Measurements from ENCODE around the gene KCNN3. TPM values are rescaled to one million over a fixed set of nuclear protein-coding genes. Genes with fewer than 3 reads are reported as not detected.

KCNN3 gene
- total RNA-seq, 1 donor from 2014 or later: 0.07 TPM

DNA sequence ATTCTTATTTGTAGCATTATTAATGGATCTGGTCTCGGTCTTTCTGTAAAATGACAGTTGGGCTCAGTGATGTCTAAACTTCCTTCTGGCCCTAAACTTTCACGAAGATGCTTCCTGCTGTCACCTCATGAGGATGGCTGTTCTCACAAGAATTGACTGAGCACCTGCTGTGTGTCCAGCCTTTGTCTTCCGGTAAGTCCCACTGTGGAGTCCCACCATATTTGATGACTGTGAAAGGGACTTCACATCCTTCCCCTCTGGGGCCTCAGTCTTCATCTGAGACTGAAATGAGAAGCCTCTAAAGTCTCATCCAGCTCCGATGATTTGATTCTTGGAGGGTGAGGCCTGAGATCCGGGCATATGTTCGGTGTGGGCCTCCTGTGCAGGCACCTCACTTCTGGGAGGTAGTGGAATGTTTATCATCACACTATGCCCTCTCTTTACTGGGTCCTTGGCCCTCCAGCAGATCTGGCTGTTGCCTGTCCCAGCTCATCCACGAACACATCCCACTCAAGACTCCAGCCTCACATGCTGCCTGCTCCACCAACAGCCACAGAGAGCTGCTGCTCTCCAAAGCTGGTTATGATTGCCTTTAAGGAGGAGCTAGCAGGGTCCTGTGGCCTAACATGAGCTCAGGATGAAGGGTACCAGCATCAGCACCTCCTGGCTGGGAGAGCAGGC, 95.8 kb downstream of the KCNN3 start:
- intact Hi-C loops (cut with micrococcal nuclease): loop anchor here (10.0 kb wide), 1 partner anchor 100 kb away; the partner anchor contains the start of gene KCNN3

DNA sequence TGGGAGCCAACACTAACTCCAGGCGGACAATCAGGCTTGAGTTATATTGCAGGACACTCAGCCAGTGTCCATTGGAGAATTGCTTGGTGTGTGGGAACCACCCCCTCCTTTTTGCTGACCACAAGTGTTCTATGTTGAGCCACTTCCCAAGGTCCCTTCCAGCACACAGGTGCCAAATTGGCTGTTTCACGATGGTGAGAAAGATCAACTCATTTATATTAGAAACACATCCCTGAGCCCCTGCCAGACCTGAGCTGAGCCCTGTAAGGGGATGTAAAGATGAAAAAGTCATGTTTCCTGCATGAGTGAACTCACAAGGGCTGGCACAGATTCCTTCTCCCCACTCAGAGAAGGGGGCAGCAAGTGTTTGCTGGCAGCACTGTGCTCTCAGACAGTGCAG, 96.5 kb downstream of the KCNN3 start:
- intact Hi-C loops (cut with micrococcal nuclease): loop anchor here (10.0 kb wide), 1 partner anchor 101 kb away; the partner anchor contains the start of gene KCNN3

DNA sequence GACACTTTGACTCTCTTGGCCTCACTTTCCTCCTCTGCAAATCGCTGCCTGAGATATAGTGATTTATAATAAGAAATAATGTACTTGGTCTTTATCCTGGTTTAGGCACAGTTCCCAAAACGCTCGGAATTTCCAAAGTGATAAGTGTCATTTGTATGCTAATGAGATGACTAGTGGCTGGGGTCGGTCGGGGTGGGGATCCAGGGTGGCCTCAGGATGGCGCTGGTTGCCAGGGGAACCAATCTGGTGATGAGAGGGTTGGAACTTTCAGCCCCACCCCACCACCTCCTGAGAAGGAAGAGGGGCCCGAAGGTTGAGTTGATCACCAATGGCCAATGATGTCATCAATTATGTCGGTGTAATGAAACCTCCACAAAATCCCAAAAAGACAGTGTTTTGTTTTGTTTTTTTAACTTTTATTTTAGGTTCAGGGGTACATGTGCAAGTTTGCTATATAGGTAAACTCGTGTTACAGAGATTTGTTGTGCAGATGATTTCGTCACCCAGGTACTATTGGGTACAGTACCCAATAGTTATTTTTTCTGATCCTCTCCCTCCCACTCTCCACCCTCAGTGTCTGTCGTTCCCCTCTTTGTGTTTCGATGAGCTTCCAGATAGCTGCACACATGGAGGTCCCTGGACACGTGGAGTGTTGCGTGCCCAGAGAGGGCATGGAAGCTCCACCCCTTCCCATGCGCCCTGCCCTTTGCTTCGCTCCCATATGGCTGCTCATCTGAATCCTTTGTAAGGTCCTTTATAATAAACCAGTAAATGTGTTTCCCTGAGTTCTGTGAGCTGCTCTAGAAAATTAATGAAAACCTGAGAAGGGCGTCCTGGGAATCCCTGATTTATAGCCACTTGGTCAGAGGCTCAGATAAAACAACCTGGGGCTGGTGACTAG, 97.2 kb downstream of the KCNN3 start:
- intact Hi-C loops (cut with micrococcal nuclease): loop anchor here (10.0 kb wide), 1 partner anchor 102 kb away; the partner anchor contains the start of gene KCNN3

DNA sequence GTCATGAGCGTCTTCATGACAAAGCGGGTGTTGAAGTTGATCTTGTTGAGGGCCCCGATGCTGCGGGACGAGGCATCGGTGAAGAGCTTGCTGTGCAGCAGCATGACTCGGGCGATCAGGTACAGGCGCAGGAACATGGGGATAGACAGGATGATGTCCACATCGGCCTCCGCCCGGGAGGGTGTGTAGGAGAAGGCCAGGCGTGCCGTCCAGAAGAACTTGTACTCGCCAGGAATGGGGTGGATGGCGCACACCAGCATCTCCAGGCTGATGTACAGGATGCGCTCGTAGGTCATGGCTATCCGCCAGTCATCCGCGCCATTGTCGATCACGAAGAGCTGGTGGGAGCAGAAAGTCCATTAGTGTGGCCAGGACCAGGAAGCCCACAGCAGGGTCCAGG, 98.0 kb downstream of the KCNN3 start:
- intact Hi-C loops (cut with micrococcal nuclease): loop anchor here (10.0 kb wide), 1 partner anchor 103 kb away; the partner anchor contains the start of gene KCNN3

DNA sequence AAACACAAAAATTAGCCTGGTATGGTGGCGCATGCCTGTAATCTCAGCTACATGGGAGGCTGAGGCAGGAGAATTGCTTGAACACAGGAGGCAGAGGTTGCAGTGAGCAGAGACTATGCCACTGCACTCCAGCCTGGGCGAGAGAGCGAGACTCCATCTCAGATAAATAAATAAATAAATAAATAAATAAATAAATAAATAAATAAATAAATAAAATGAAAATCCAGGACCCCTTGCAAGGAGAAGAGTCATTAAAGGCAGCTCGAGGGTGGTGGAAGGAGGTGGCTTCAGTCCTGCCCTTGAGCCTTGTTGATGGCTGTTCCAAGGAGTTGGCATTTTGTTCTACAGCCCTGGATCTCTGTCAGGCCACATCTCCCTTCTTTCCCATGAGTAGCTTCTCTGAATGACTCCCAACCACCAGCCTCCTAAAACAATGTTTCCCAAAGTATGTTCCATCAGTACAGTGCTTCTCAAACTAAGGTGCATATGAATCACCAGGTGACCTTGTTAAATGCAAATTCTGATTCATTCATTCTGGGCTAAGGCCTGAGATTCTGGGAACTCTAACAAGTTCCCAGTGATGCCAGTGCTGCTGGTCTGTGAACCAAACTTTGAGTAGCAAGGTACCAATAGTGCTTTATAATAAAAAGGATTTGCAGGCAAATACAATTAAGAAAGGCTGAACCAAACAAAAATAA, 99.0 kb downstream of the KCNN3 start:
- intact Hi-C loops (cut with micrococcal nuclease): loop anchor here (10.0 kb wide), 1 partner anchor 104 kb away; the partner anchor contains the start of gene KCNN3

DNA sequence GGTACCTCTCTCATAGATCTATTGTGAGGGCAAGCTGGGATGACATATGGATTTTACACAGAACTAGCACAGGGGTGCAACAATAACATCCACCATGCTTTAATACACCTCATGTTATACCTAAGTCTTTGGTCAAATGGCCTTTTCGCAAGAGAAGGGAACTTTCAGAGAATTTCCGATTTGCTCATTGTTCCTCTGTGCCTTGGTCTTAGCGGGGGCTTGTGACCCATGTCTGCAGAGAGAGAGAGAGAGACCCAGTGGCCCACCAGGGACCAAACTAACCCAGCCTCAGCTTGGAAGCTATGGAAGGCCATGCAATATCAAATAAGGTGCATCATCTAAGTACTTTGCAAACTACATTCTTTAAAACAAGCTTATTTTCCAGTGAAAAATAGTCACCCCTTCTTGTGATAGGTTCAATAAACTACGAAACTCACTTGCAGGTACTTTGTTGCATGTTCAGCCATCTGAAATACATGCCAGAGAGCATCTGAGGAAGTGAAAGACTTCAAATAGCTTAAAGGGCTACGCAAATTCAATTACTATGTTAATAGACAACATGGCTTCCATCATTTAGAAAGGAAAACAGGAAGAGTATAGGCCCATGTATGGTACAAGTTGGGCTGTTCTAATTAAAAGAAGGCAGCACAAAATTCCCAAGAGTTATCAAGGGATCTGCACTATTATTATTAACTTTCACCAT, 100.7 kb downstream of the KCNN3 start:
- intact Hi-C loops (cut with micrococcal nuclease): no loop called here

DNA sequence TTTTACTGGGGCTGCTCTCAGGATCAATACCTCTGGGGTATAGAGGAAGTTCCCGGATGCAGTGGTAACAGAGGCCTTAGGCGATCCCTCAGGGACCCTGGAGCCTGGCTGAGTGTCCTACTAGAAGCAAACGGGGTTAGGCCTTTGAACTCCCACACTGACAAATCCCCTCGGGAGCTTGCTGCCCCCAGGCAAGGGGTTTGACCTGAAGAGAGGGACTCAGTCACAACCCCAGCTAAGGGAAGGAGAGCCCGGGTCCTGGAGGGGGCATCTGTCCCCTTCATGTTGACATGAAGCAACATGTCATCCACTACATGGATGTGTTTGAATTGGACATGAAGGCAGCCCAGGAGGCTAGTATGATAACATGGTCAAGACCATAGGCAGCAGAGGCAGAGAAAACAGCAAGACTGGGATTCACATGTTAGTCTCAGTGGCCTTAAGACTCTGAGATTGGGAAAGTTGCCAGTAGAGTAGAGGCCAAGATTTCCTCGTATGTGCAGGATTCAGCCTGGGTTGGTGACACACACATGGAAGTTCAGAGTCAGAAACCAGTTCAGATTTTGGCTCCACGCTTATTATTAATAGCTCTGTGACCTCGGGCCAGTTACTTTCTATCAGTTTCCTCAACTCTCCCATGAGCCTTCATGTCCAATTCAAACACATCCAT, 101.5 kb downstream of the KCNN3 start:
- intact Hi-C loops (cut with micrococcal nuclease): no loop called here

DNA sequence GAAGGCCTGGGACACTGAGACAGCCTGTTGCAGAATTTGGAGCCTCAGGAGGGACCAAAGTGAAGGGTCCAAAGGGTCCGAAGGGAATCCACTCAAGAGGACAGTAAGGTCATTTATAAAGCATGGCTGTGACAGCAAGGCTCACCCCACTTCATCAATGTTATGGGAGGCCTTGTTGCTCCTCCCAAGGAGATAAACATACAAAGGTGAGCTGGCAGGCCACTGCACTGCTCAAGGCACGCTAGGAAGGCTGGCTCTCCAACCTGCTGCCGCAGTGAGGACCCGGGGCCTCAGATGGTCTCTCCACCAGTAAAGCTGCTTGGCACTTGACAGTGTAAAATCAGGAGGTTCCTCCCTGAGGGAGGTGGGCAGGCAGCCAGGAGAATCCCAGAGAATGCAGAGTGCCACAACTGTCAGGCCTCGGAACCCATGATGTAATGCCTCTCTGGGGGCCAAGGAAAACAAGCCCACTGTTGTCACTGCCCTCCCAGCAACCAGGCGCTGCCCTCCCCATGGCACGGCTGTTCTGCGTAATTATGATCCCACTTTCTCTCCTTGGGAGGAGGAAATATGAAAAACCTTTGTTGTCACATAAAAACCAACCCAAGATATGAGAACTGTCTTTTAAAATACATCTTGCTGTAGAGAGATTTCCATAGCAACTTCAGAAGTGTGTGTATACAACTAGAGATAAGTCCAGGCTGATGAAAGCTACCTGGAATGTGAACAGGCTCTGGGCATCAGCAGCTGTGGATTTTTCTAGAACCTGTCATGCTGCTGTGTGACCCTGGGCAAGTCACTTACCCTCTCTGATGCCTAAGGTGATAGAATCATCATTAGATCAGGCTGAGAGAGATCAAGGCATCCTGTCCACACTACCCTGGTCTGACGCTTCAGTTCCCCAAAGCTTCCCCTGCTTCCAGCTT, 102.5 kb downstream of the KCNN3 start:
- intact Hi-C loops (cut with micrococcal nuclease): no loop called here

DNA sequence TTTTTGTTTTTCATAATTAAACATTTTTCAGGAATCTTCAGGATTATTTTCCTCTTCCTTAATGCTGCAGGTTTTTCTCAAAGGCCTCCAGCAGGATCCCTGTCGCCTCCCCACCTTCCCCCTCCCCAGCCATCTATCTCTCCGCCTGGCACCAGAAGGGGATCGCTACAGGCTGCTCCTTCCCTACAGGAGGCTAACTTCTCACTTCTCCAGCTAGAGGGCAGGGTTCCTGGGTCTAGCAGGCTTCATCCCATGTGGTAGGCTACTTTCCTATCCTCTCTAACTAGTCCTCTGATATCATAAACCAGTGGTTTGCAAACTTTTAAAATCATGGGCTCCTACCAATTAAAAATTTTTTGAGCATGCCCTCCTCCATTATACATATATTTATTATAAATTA, 104.1 kb downstream of the KCNN3 start:
- intact Hi-C loops (cut with micrococcal nuclease): no loop called here

DNA sequence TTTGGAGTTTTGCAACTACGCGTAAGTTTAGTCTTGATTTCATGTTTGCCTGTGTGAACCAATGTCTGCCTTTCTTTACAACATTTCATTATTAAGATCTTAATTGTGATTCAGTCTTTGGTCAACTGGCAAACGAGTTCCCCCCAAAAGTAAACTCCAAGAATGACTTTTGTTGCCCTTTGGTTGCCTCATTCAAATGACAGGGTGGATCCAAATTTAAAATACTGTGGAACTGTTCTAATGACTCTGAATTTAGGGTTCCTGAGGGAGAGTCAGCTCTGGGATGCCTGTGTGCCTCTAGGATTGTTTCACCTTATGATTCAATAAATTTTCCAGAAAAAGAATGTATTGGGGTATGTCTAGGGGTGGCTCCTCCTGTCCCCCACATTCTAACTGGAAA, 105.3 kb downstream of the KCNN3 start:
- intact Hi-C loops (cut with micrococcal nuclease): no loop called here

DNA sequence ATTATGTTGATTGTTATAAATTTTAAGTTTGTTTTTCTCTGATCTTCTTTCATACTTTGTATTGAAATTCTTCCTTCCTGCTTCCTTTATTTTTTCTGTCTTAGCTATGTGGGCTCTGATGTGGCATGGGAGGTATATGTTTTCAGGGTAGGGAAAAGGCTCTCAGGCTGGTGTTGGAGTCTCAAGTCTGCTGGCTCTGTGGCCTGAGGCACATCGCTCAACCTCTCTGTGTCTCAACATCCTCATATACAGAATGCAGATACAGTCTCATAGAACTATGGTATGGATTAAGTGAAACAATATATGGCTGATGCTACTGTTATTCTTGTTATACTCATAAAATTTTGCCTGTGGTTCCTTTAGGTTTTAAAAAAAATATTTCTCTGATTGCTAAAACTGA, 105.9 kb downstream of the KCNN3 start:
- intact Hi-C loops (cut with micrococcal nuclease): no loop called here

DNA sequence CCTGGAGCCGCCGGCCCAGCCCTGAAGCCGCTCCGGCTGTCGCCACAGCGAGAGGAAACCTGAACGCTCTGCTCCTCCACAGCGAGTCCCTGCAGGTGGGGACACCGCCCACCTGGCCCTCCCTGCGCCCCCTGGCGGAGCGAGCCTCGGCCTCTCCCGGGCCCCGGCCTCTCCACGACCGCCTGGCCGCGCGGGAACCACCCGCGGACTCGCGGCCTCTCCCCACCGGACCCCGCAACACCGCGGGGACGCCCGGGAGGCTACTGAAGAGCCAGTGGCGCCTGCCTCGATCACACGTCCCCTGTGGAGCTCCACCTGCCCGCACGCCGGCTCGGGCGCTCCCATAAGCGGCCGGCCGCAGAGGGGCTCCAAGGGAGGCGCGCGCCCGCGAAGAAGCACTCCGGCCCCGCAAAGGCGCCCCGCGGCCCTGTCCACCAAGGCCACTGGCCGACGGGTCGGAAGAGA, 109.6 kb downstream of the KCNN3 start:
- intact Hi-C loops (cut with micrococcal nuclease): loop anchor here (1.0 to 2.0 kb wide), 2 partner anchors 91 to 202 kb away; partner anchors contain the start of gene UBE2Q1

DNA sequence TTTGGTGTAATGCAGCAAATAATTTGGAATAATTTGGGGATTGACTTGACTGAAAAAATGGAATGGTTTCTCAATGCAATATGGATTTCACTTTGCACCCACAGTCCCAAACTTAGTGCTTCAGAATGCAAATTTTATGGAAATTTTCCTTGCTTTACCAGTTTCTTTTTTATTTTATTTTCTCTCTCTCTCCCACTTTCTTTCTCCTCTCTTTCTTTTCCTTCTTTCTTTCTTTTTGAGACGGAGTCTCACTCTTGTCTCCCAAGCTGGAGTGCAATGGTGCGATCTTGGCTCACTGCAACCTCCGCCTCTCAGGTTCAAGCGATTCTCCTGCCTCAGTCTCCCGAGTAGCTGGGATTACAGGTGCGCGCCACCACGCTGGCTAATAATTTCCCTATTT, 110.3 kb downstream of the KCNN3 start:
- intact Hi-C loops (cut with micrococcal nuclease): loop anchor here (1.0 to 10.0 kb wide), 3 partner anchors 90 to 201 kb away; partner anchors contain the start of genes PMVK and UBE2Q1

DNA sequence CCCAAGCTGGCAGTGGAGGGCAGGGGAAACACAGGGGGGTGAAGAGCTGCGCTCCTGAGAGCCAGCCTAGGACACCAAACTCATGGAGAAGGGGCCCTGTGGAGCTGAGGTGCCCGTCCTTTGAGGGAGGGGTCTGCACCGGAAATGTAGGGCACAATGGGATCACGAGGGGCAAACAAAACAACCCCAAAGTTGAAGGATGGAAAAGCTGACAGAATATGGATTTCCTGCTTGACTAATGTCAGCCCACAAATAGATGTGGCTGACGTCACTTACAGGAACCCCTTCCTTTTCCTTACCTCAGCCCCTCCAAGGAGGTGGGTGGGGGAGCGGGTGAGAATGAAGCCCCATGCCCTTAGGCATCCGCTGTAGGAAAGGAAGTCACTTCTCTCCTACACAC, 110.9 kb downstream of the KCNN3 start:
- intact Hi-C loops (cut with micrococcal nuclease): loop anchor here (10.0 kb wide), 1 partner anchor 176 kb away; the partner anchor contains the start of gene PMVK

DNA sequence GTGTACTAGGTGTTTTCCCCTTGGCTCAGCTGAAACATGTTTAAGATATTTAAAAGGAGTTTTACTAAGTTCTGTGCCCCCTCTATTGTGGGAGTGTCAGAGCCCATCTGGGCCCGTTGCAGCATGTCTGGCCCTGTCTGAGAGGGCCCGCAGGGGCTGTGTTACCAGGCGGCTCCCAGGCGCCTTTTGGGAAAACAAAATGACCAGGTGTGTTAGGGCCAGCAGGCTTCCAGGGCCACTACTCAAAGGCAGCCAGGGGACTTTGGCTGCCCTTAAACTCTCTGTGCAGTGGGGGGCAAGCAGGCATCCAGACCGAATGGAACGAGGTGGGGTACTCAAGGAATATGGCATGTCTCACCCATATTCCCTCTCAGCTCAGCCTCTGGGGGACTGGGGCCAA, 111.7 kb downstream of the KCNN3 start:
- intact Hi-C loops (cut with micrococcal nuclease): loop anchor here (10.0 kb wide), 1 partner anchor 176 kb away; the partner anchor contains the start of gene PMVK

DNA sequence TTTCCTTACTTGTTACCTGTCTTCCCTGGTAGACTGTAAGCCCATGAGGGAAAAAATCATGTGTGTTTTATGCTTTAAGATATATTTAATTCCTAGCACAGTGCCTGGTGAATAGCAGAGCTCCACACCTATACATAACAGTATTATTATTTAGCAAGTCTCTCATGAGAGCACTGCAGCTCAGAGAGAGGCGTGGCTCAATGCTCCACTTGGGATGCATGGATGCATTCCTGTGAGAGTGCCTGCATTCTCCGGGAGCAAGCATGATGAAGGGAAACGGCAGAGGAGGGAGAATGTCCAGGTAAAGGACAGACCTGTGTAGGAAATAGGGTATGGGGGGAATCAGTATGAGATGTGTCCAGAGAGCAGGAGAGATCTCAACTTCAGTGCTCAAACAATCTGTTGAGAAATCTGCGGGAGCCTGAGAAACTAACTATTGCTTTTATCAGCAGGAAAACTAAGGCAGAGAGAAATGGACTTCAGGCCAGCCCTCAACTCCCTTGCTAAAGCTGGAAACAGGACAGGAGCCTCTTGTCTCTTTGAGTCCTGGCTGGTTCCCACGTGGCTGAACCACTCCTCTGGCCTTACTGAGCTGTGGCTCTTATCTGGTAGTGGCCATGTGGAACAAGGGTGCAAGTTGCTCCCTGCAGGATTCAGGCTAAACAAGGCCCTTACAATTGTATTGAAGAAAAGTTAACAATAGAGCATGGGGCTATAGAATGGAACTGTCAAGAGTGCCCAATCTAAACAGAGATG, 113.1 kb downstream of the KCNN3 start:
- intact Hi-C loops (cut with micrococcal nuclease): loop anchor here (10.0 kb wide), 1 partner anchor 178 kb away; the partner anchor contains the start of gene PMVK

DNA sequence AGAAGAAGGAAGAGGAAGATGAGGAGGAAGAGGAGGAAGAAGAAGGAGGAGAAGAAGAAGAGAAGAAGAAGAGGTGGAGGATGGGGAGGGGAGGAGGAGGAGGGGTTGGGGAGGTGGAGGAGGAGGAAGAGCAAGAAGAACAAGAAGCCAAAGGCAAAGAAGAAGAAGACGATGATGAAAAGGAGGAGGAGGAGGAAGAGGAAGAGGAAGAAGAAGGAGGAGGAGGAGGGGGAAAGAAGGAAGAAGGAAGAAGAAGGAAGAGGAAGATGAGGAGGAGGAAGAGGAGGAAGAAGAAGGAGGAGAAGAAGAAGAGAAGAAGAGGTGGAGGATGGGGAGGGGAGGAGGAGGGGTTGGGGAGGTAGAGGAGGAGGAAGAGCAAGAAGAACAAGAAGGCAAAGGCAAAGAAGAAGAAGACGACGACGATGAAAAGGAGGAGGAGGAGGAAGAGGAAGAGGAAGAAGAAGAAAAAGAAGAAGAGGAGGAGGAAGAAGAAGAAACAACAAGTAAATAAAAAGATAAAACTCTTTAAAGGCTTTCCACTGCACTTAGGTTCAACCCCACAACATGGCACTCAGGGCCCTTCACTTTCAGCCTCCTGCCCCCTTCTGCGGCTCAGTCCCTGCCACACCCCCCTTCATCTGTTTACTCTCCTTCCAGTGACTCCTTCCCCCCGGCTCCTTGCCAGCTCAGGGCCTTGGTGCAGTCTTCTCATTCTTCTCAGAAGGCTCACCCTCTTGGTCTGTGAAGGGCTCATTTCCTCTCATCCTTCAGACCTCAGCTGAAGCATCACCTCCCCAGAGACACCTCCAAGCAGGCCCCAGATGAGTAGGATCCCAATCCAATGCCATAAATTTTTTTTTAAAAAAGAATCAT, 114.0 kb downstream of the KCNN3 start:
- intact Hi-C loops (cut with micrococcal nuclease): loop anchor here (10.0 kb wide), 1 partner anchor 179 kb away; the partner anchor contains the start of gene PMVK
